Stomach smooth muscle (tissue), 2 donors: ENCODE measurements around the gene FCER2.

Source experiments
- H3K27ac ChIP-seq: one replicate; pipeline ENCODE4 v1.7.0; 2013; ENCODE audit warnings: mild to moderate bottlenecking, low read length, inconsistent platforms
- H3K27me3 ChIP-seq, 2 donors: one replicate each; pipeline ENCODE4 v1.7.0; 2013; ENCODE audit warnings: low read length in 2 of 2; ENCODE audit not compliant: insufficient read depth in 2 of 2, control insufficient read depth in 1 of 2
- H3K36me3 ChIP-seq, 2 donors: one replicate each; pipeline ENCODE4 v1.7.0; 2013; ENCODE audit warnings: low read length in 2 of 2; ENCODE audit not compliant: control insufficient read depth in 2 of 2, insufficient read depth in 2 of 2
- H3K4me1 ChIP-seq: one replicate; pipeline ENCODE4 v1.7.0; 2013; ENCODE audit warnings: low read length; ENCODE audit not compliant: control insufficient read depth, insufficient read depth
- H3K4me3 ChIP-seq, 2 donors: one replicate each; pipeline ENCODE4 v1.7.0; 2013; ENCODE audit warnings: low read length in 2 of 2
- H3K9ac ChIP-seq, 2 donors: one replicate each; pipeline ENCODE4 v1.7.0; 2013; ENCODE audit warnings: low read length in 2 of 2, mild to moderate bottlenecking in 1 of 2
- H3K9me3 ChIP-seq, 2 donors: one replicate each; pipeline ENCODE4 v1.7.0; 2013; ENCODE audit warnings: low read length in 2 of 2; ENCODE audit not compliant: control insufficient read depth in 2 of 2
- donor health status: healthy.
- donor health status: Pancreatic carcinoma.

The FCER2 gene

GRCh38 chr19:7732045-7732444 lies 30.1 kb upstream of the FCER2 start, which contains the start of gene CLEC4G:
CLEC4G (minus strand) TSS chr19:7732110; CDS start chr19:7732102, 8 bp downstream.
- peaks cover 29 to 42% of the 10 kb centered on the region in 2 donors for H3K27me3 ChIP-seq

GRCh38 chr19:7731615-7732014 lies 29.7 kb upstream of the FCER2 start:
- Histone ChIP-seq H3K27me3 (peaks cover 29 to 42% of the 10 kb centered on the region in 2 donors), H3K4me3 (no peak overlapping the region), H3K36me3 (no peaks in the 10 kb centered on the region), H3K9ac (no peak overlapping the region), H3K4me1 (peaks cover 3% of the 10 kb centered on the region), H3K9me3 (no peaks in the 10 kb centered on the region), H3K27ac (no peak overlapping the region)

More at GRCh38 chr19:7732045-7732444, 30.1 kb upstream of the FCER2 start, which contains the start of gene CLEC4G:
- H3K4me3 ChIP-seq = no peak within 1 kb of the TSS
- no peak within 1 kb of the TSS for H3K27ac ChIP-seq
- no peaks in the 10 kb centered on the region for H3K9me3 ChIP-seq
- H3K9ac ChIP-seq = no peak within 1 kb of the TSS
- H3K4me1 ChIP-seq = peaks cover 3% of the 10 kb centered on the region
- H3K36me3 ChIP-seq = no peaks in the 10 kb centered on the region

DNA sequence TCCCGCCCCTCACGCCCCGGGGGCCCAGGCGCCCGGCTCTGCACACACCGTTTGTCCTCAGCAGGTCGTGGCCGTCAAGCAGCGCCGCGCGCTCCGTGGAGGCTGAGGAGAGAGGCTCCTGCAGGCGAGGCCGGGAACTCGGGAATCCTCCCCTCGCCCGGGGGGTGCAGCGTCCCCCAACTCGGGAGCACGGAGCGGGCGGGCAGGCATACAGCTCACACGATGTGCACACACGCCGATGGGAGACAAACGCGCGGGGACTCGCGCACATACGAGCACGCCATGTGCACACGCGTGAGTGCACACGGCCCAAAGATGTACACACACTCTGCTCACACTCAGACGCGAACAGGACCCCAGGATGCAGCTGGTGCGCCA lies 29.3 kb upstream of the FCER2 start:
- Histone ChIP-seq H3K4me1 (peaks cover 3% of the 10 kb centered on the region), H3K27ac (no peak overlapping the region), H3K27me3 (peaks cover 29 to 42% of the 10 kb centered on the region in 2 donors), H3K36me3 (no peaks in the 10 kb centered on the region), H3K9me3 (no peaks in the 10 kb centered on the region), H3K9ac (no peak overlapping the region), H3K4me3 (no peak overlapping the region)

- peaks cover 29 to 42% of the 10 kb centered on the region in 2 donors for H3K27me3 ChIP-seq
Observed at GRCh38 chr19:7730286-7731217, 28.6 kb upstream of the FCER2 start.

GRCh38 chr19:7729831-7730285 lies 27.9 kb upstream of the FCER2 start:
- no peak overlapping the region for H3K4me3 ChIP-seq
- H3K27ac ChIP-seq = no peak overlapping the region
- no peaks in the 10 kb centered on the region for H3K9me3 ChIP-seq
- no peak overlapping the region for H3K9ac ChIP-seq
- peaks cover 29 to 42% of the 10 kb centered on the region in 2 donors for H3K27me3 ChIP-seq
- no peaks in the 10 kb centered on the region for H3K36me3 ChIP-seq
- H3K4me1 ChIP-seq = peaks cover 3% of the 10 kb centered on the region

More at GRCh38 chr19:7730286-7731217, 28.6 kb upstream of the FCER2 start:
- H3K4me3 ChIP-seq = no peak overlapping the region
- no peak overlapping the region for H3K27ac ChIP-seq
- H3K4me1 ChIP-seq = peaks cover 3% of the 10 kb centered on the region
- H3K9ac ChIP-seq = no peak overlapping the region
- H3K9me3 ChIP-seq = no peaks in the 10 kb centered on the region
- no peaks in the 10 kb centered on the region for H3K36me3 ChIP-seq

DNA sequence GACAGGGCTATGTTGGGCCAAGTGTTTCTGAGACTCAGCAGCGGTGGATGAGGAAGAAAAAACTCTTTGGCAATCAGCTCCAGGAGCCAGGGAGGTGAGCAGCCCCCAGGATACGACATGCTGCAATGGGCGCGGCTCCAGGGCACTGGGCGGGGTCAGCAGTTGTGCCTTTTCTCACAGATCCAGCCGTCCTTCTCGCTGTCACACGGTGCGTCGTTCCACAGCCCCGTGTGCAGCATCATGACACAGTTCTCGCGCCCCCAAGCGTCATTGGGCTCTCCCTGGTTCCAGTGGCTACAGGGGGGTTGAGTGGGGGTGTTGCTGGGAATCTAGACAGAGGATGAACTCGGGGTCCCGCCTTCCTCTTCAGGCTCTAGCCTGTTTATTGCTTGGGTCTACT lies 27.3 kb upstream of the FCER2 start:
- peaks cover 3% of the 10 kb centered on the region for H3K4me1 ChIP-seq
- H3K27ac ChIP-seq = no peak overlapping the region
- no peak overlapping the region for H3K4me3 ChIP-seq
- peaks cover 26 to 37% of the 10 kb centered on the region in 2 donors for H3K27me3 ChIP-seq
- H3K9me3 ChIP-seq = no peaks in the 10 kb centered on the region
- no peaks in the 10 kb centered on the region for H3K36me3 ChIP-seq
- no peak overlapping the region for H3K9ac ChIP-seq

DNA sequence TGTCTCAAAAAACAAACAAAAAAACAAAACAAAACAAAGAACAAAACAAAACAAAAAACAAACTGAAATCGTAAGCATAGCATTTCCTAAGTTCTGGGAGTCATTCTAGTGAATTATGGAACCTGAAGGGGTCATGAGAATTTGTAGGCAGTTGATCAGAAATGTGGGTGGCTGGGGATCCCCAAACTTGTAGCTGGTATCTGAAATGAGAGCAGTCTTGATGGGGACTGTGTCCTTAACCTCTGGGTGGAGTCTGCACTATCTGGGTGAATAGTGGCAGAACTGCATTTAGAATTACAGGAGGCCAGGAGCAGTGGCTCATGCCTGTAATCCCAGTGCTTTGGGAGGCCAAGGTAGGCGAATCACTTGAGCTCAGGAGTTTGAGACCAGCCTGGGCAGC lies 23.9 kb upstream of the FCER2 start:
- no peak overlapping the region for H3K27ac ChIP-seq
- H3K9ac ChIP-seq = no peak overlapping the region
- H3K9me3 ChIP-seq = no peaks in the 10 kb centered on the region
- H3K4me3 ChIP-seq = no peak overlapping the region
- no peaks in the 10 kb centered on the region for H3K36me3 ChIP-seq
- peaks cover 3% of the 10 kb centered on the region for H3K4me1 ChIP-seq
- H3K27me3 ChIP-seq = peaks cover 18 to 22% of the 10 kb centered on the region in 2 donors

GRCh38 chr19:7722231-7722651 lies 20.3 kb upstream of the FCER2 start:
- peaks cover 0 to 4% of the 10 kb centered on the region in 2 donors for H3K27me3 ChIP-seq
- no peak overlapping the region for H3K27ac ChIP-seq
- no peaks in the 10 kb centered on the region for H3K36me3 ChIP-seq
- H3K9ac ChIP-seq = no peak overlapping the region
- no peaks in the 10 kb centered on the region for H3K4me1 ChIP-seq
- no peaks in the 10 kb centered on the region for H3K9me3 ChIP-seq
- no peak overlapping the region for H3K4me3 ChIP-seq

GRCh38 chr19:7720351-7720750 lies 18.4 kb upstream of the FCER2 start:
- Histone ChIP-seq H3K27ac (no peak overlapping the region), H3K36me3 (no peaks in the 10 kb centered on the region), H3K4me1 (no peaks in the 10 kb centered on the region), H3K9me3 (peaks cover 0 to 4% of the 10 kb centered on the region in 2 donors), H3K9ac (no peak overlapping the region), H3K27me3 (peaks cover 0 to 4% of the 10 kb centered on the region in 2 donors), H3K4me3 (no peak overlapping the region)

- Histone ChIP-seq H3K27me3 (peaks cover 0 to 4% of the 10 kb centered on the region in 2 donors), H3K36me3 (no peaks in the 10 kb centered on the region), H3K4me1 (no peaks in the 10 kb centered on the region), H3K27ac (no peak overlapping the region), H3K9me3 (peaks cover 0 to 4% of the 10 kb centered on the region in 2 donors), H3K9ac (no peak overlapping the region), H3K4me3 (no peak overlapping the region)
Observed at GRCh38 chr19:7718668-7719067, 16.7 kb upstream of the FCER2 start.

GRCh38 chr19:7716762-7717161 lies 14.8 kb upstream of the FCER2 start:
- Histone ChIP-seq H3K4me3 (no peak overlapping the region), H3K27ac (no peak overlapping the region), H3K9me3 (peaks cover 0 to 4% of the 10 kb centered on the region in 2 donors), H3K9ac (no peak overlapping the region), H3K4me1 (no peaks in the 10 kb centered on the region), H3K36me3 (no peaks in the 10 kb centered on the region), H3K27me3 (no peaks in the 10 kb centered on the region)
